H1 (cell line): ENCODE measurements around the gene SKAP1. TPM values are rescaled to one million over a fixed set of nuclear protein-coding genes. Genes with fewer than 3 reads are reported as not detected.

Experiments used
- CTCF ChIA-PET: fragments of 300-600 bp; sonication (Branson Sonifier 250); formaldehyde crosslinking; loops from one replicate; lab custom pipeline; 2021; ENCODE audit not compliant: partially characterized antibody; lab: Charles Lee
- POLR2A ChIA-PET: fragments of 300-600 bp; sonication (Branson Sonifier 250); formaldehyde crosslinking; loops from one replicate; lab custom pipeline; 2021; ENCODE audit warnings: inconsistent platforms; ENCODE audit not compliant: partially characterized antibody; lab: Charles Lee
- DNase-seq, 2 experiments: peaks; one replicate each; pipeline versions ENCODE4 v3.0.0 to v3.0.0-alpha.2; 2010 to 2022; ENCODE audit warnings: low spot score in 2 of 2, low read depth in 1 of 2, mixed read lengths in 1 of 2
- FAIRE-seq: peaks from 2 replicates; lab custom pipeline; 2011; peaks lifted over from hg19 to GRCh38; lab: Jason Lieb, UNC
- H2AFZ ChIP-seq: 2 replicates; pipeline ENCODE4 v1.8.1; 2012; ENCODE audit warnings: low read length, inconsistent platforms
- H2AK5ac ChIP-seq: 2 replicates; pipeline ENCODE4 v1.6.1; 2013; ENCODE audit warnings: low read depth, low read length
- H2BK120ac ChIP-seq: replicated peaks from 2 replicates; pipeline ENCODE3; 2013; ENCODE audit warnings: low read depth, low read length, inconsistent platforms
- H2BK12ac ChIP-seq: 2 replicates; pipeline ENCODE4 v1.6.1; 2013; ENCODE audit warnings: low read depth, low read length
- H2BK15ac ChIP-seq: 2 replicates; pipeline ENCODE4 v1.6.1; 2013; ENCODE audit warnings: low read length
- H2BK20ac ChIP-seq: 2 replicates; pipeline ENCODE4 v1.6.1; 2013; ENCODE audit warnings: low read length
- H2BK5ac ChIP-seq: 2 replicates; pipeline ENCODE4 v1.6.1; 2013; ENCODE audit warnings: low read depth, low read length
- H3K14ac ChIP-seq: 2 replicates; pipeline ENCODE4 v1.6.1; 2013; ENCODE audit warnings: inconsistent platforms; ENCODE audit not compliant: insufficient read length
- H3K18ac ChIP-seq: 2 replicates; pipeline ENCODE4 v1.6.1; 2013; ENCODE audit warnings: low read length; ENCODE audit errors: extremely low read depth
- H3K23ac ChIP-seq: 2 replicates; pipeline ENCODE4 v1.6.1; 2013; ENCODE audit warnings: inconsistent platforms; ENCODE audit not compliant: insufficient read length
- H3K23me2 ChIP-seq: 2 replicates; pipeline ENCODE4 v1.6.1; 2013; ENCODE audit warnings: low read depth, low read length
- H3K27ac ChIP-seq: 2 replicates; pipeline ENCODE4 v1.6.1; 2011; ENCODE audit warnings: low read depth, low read length, inconsistent platforms
- H3K27me3 ChIP-seq, 4 experiments: replicated peaks in 1 of 4; 1 replicate in 1 of 4; 2 replicates in 3 of 4; pipeline versions ENCODE4 v1.6.1 to v1.8.1; 2011 to 2013; ENCODE audit warnings: low read length in 3 of 4, mild to moderate bottlenecking in 3 of 4, inconsistent platforms in 2 of 4, mixed read lengths in 2 of 4, moderate library complexity in 1 of 4; ENCODE audit not compliant: control insufficient read depth in 3 of 4, insufficient read depth in 3 of 4; ENCODE audit errors: extremely low read depth in 1 of 4
- H3K36me3 ChIP-seq, 4 experiments: 2 replicates each; pipeline versions ENCODE4 v1.6.1 to v1.8.1; 2011 to 2013; ENCODE audit warnings: mild to moderate bottlenecking in 4 of 4, low read length in 3 of 4, moderate library complexity in 2 of 4, control low read depth in 1 of 4, inconsistent platforms in 1 of 4; ENCODE audit not compliant: insufficient read depth in 4 of 4, control insufficient read depth in 2 of 4
- H3K4ac ChIP-seq: replicated peaks from 2 replicates; pipeline ENCODE3; 2013; ENCODE audit warnings: low read length, low read depth, mixed read lengths, inconsistent platforms; ENCODE audit not compliant: insufficient read length
- H3K4me1 ChIP-seq, 4 experiments: replicated peaks in 1 of 4; 1 replicate in 1 of 4; 2 replicates in 3 of 4; pipeline versions ENCODE4 v1.6.1 to v1.8.1; 2011 to 2013; ENCODE audit warnings: low read length in 3 of 4, inconsistent platforms in 2 of 4, mixed read lengths in 1 of 4; ENCODE audit not compliant: insufficient read depth in 4 of 4, control insufficient read depth in 3 of 4
- H3K4me2 ChIP-seq, 2 experiments: 2 replicates each; pipeline versions ENCODE4 v1.6.1 to v1.8.1; 2011 to 2013; ENCODE audit warnings: low read depth in 2 of 2, low read length in 2 of 2, control low read depth in 1 of 2, inconsistent platforms in 1 of 2, mild to moderate bottlenecking in 1 of 2; ENCODE audit not compliant: insufficient read depth in 1 of 2
- H3K4me3 ChIP-seq, 4 experiments: fragments of 200-600, 300-600 bp in 1 of 4; sonication (generic), shearing (Covaris generic), sonication (Bioruptor Twin) in 1 of 4; 2 replicates each; pipeline versions ENCODE4 v1.5.1 to v1.8.1; 2011 to 2016; ENCODE audit warnings: low read length in 4 of 4, low read depth in 3 of 4, control low read depth in 2 of 4, inconsistent platforms in 2 of 4, mild to moderate bottlenecking in 2 of 4, mixed read lengths in 1 of 4, moderate library complexity in 1 of 4; ENCODE audit not compliant: insufficient read depth in 2 of 4; ENCODE audit errors: extremely low read depth in 1 of 4
- H3K56ac ChIP-seq: replicated peaks from 2 replicates; pipeline ENCODE3; 2013; ENCODE audit warnings: low read depth, mild to moderate bottlenecking, mixed read lengths, low read length, inconsistent platforms; ENCODE audit not compliant: insufficient read length
- H3K79me1 ChIP-seq: 2 replicates; pipeline ENCODE4 v1.6.1; 2013; ENCODE audit warnings: low read depth, low read length, control low read depth
- H3K79me2 ChIP-seq, 2 experiments: 2 replicates each; pipeline versions ENCODE4 v1.6.1 to v1.8.1; 2012 to 2013; ENCODE audit warnings: low read length in 2 of 2, mild to moderate bottlenecking in 2 of 2, inconsistent platforms in 1 of 2; ENCODE audit not compliant: insufficient read depth in 2 of 2, control insufficient read depth in 1 of 2
- H3K9ac ChIP-seq, 4 experiments: replicated peaks in 1 of 4; 1 replicate in 1 of 4; 2 replicates in 3 of 4; pipeline versions ENCODE4 v1.6.1 to v1.8.1; 2011 to 2013; ENCODE audit warnings: low read depth in 3 of 4, low read length in 3 of 4, control low read depth in 2 of 4, mild to moderate bottlenecking in 2 of 4, moderate library complexity in 2 of 4, inconsistent platforms in 1 of 4; ENCODE audit errors: extremely low read depth in 1 of 4
- H3K9me3 ChIP-seq, 2 experiments: 2 replicates each; pipeline versions ENCODE4 v1.6.1 to v1.8.1; 2012 to 2013; ENCODE audit warnings: mild to moderate bottlenecking in 2 of 2, moderate library complexity in 2 of 2, control low read depth in 1 of 2, inconsistent platforms in 1 of 2, low read depth in 1 of 2, low read length in 1 of 2, mixed read lengths in 1 of 2; ENCODE audit not compliant: insufficient read depth in 2 of 2
- H4K20me1 ChIP-seq, 2 experiments: replicated peaks in 1 of 2; 2 replicates each; pipeline versions ENCODE3 to v1.8.1; 2011 to 2013; ENCODE audit warnings: inconsistent platforms in 2 of 2, low read length in 2 of 2, mild to moderate bottlenecking in 1 of 2; ENCODE audit not compliant: insufficient read depth in 2 of 2, control insufficient read depth in 1 of 2
- H4K5ac ChIP-seq: 2 replicates; pipeline ENCODE4 v1.6.1; 2013; ENCODE audit warnings: low read length, low read depth, mixed read lengths, inconsistent platforms; ENCODE audit not compliant: insufficient read length
- H4K8ac ChIP-seq: 2 replicates; pipeline ENCODE4 v1.8.0; 2013; ENCODE audit warnings: mild to moderate bottlenecking, moderate library complexity, low read length, inconsistent platforms; ENCODE audit not compliant: insufficient read depth; ENCODE audit errors: extremely low read depth
- H4K91ac ChIP-seq: replicated peaks from 2 replicates; pipeline ENCODE3; 2013; ENCODE audit warnings: low read length, mixed read lengths, inconsistent platforms; ENCODE audit not compliant: insufficient read length
- KDM1A ChIP-seq: fragments of 200-600, 300-600 bp; sonication (generic); IDR thresholded peaks from 2 replicates; pipeline ENCODE4 v1.7.1; 2016; ENCODE audit warnings: mild to moderate bottlenecking, low read length, borderline replicate concordance
- NANOG ChIP-seq: IDR thresholded peaks from 2 replicates; pipeline ENCODE4 v1.6.1; 2011; ENCODE audit warnings: low read length, low read depth, mild to moderate bottlenecking, inconsistent platforms; ENCODE audit not compliant: insufficient read depth, poor library complexity, severe bottlenecking
- SIN3A ChIP-seq, 2 experiments: IDR thresholded peaks in 1 of 2; conservative IDR thresholded peaks in 1 of 2; 2 replicates each; pipeline ENCODE4 v1.6.1; 2011 to 2012; ENCODE audit warnings: low read length in 2 of 2, improper control_type of control experiment in 1 of 2, low read depth in 1 of 2, mild to moderate bottlenecking in 1 of 2
- SIX5 ChIP-seq: IDR thresholded peaks from 2 replicates; pipeline ENCODE4 v1.6.1; 2011; ENCODE audit warnings: mild to moderate bottlenecking, low read depth, low read length
- SP1 ChIP-seq: IDR thresholded peaks from 2 replicates; pipeline ENCODE4 v1.6.1; 2011; ENCODE audit warnings: low read depth, low read length
- TAF7 ChIP-seq: optimal IDR thresholded peaks from 2 replicates; pipeline ENCODE3; 2011; ENCODE audit warnings: low read depth, mild to moderate bottlenecking, inconsistent platforms, low read length, moderate library complexity, borderline replicate concordance
- TCF12 ChIP-seq: IDR thresholded peaks from 2 replicates; pipeline ENCODE4 v1.6.1; 2011; ENCODE audit warnings: low read depth, mild to moderate bottlenecking, low read length
- TEAD4 ChIP-seq: IDR thresholded peaks from 2 replicates; pipeline ENCODE4 v1.6.1; 2012; ENCODE audit warnings: low read depth, low read length, inconsistent platforms, mixed read lengths
- WGBS, 2 experiments: shearing (Covaris generic) in 1 of 2; methylation state at CpG; one replicate each; pipeline versions ENCODE4 v1.1.6 to v1.1.7; 2013 to 2015; ENCODE audit warnings: low lambda C conversion rate in 2 of 2, mixed read lengths in 2 of 2, inconsistent platforms in 1 of 2, low coverage in 1 of 2, missing lambda C conversion rate in 1 of 2; ENCODE audit not compliant: insufficient replicate concordance in 2 of 2, insufficient coverage in 1 of 2, insufficient read length in 1 of 2; ENCODE audit errors: extremely low coverage in 1 of 2, missing lambda C conversion rate in 1 of 2; 5-methylcytosine and 5-hydroxymethylcytosine counted together
- polyA plus RNA-seq, 7 experiments: library from polyadenylated mRNA; depleted of rRNA in 3 of 7; stranded (reverse) in 5 of 7; unstranded in 2 of 7; fragments of >200 nt in 5 of 7; fragments of 200-250 nt in 2 of 7; gene quantifications; 1 replicate in 5 of 7; 2 replicates in 1 of 7; 4 replicates in 1 of 7; pipeline versions ENCODE4 v1.2.1 to v1.2.3, GENCODE V29; 2011 to 2013; ENCODE audit warnings: missing spikeins in 2 of 7, mixed read lengths in 2 of 7
- total RNA-seq: library from RNA; stranded (reverse); fragmentation: NEBNext Ultra II Directional; extraction: Animal tissue kit (Norgen Biotek cat#: 25700); gene quantifications from 2 replicates; pipeline ENCODE4 v1.2.1, GENCODE V29; 2021

Gene SKAP1
- total and polyA plus RNA-seq, 2 of the 8 experiments (the other 6 are each of a cell fraction or from before 2014, with no cell fraction given), result not detected

- H2BK20ac ChIP-seq, result no peak overlapping the region
- no peak overlapping the region for H3K9ac ChIP-seq
- no peak overlapping the region for H3K56ac ChIP-seq
- no peaks in the 10 kb centered on the region for H3K23me2 ChIP-seq
- no peak overlapping the region for H3K4me2 ChIP-seq
- H2BK120ac ChIP-seq, result no peak overlapping the region
- DNase-seq (no peak), FAIRE-seq (no peak)
- no peaks in the 10 kb centered on the region for H3K9me3 ChIP-seq
- H3K14ac ChIP-seq, result no peak overlapping the region
- H3K36me3 ChIP-seq, result no peaks in the 10 kb centered on the region
- H3K79me2 ChIP-seq, result no peaks in the 10 kb centered on the region
- H2AK5ac ChIP-seq, result no peak overlapping the region
- no peak overlapping the region for H2BK15ac ChIP-seq
- ChIA-PET POLR2A (no interaction called here), CTCF (interaction anchor here (0.9 to 1.0 kb wide), 2 partner anchors 28 to 44 kb away, joined by 3 read pairs; no protein-coding TSS in a partner anchor)
- no peak overlapping the region for H3K23ac ChIP-seq
- H3K27ac ChIP-seq, result no peak overlapping the region
- no peak overlapping the region for H4K91ac ChIP-seq
- H3K4ac ChIP-seq, result no peak overlapping the region
- no peak overlapping the region for H2AFZ ChIP-seq
- no peak overlapping the region for H4K5ac ChIP-seq
- H4K8ac ChIP-seq, result no peak overlapping the region
- H3K79me1 ChIP-seq, result no peaks in the 10 kb centered on the region
- WGBS, 2 experiments, result 93% methylated on average over 10 of the region's 10 CpGs; no CpG with 5 or more reads in 1 of the 2 experiments
- no peak overlapping the region for H2BK5ac ChIP-seq
- H2BK12ac ChIP-seq, result no peak overlapping the region
- H3K4me3 ChIP-seq, result no peak overlapping the region
- no peaks in the 10 kb centered on the region for H4K20me1 ChIP-seq
- TF ChIP-seq TAF7 (no peak), TCF12 (no peak), TEAD4 (no peak), SIN3A (conservative IDR thresholded peaks at IDR 0.05 in 1 of 2, IDR thresholded peaks at IDR 0.05 in 1 of 2; ENCODE audit: low read depth in 1 of 2, low read length in 2 of 2) (no peak), KDM1A (no peak), NANOG (no peak), SIX5 (no peak), SP1 (no peak)
- H3K27me3 ChIP-seq, result no peaks in the 10 kb centered on the region
- no peak overlapping the region for H3K18ac ChIP-seq
- H3K4me1 ChIP-seq, result no peaks in the 10 kb centered on the region
Observed at GRCh38 chr17:48209973-48210372, 220.0 kb downstream of the SKAP1 start.
